A673 (cell line): ENCODE measurements around the gene CCL25. TPM values are rescaled to one million over a fixed set of nuclear protein-coding genes. Genes with fewer than 3 reads are reported as not detected.

Experiments used
- BruUV-seq: library from RNA; stranded (reverse); fragments of 400-500 nt; replicated peaks from 2 replicates; lab custom pipeline; 2021; lab: Mats Ljungman, UMichigan
- CTCF ChIA-PET: fragments of 300-600 bp; sonication (Branson Sonifier 250); formaldehyde crosslinking; loops from one replicate; lab custom pipeline; 2022; ENCODE audit warnings: antibody characterized with exemption; lab: Charles Lee
- POLR2A ChIA-PET: fragments of 300-600 bp; sonication (Branson Sonifier 250); formaldehyde crosslinking; loops from one replicate; lab custom pipeline; 2022; ENCODE audit warnings: antibody characterized with exemption; ENCODE audit not compliant: low non-redundant PET; lab: Charles Lee
- DNase-seq: peaks from one replicate; pipeline ENCODE4 v3.0.0-alpha.2; 2015; ENCODE audit warnings: low spot score
- H3K27ac ChIP-seq: fragments of 200-600 bp; sonication (generic); 2 replicates; pipeline ENCODE4 v1.5.1; 2016; ENCODE audit warnings: mixed run types, low read depth, mild to moderate bottlenecking, mixed read lengths, antibody characterized with exemption, low read length; ENCODE audit not compliant: poor library complexity, severe bottlenecking
- H3K27me3 ChIP-seq: fragments of 200-600 bp; sonication (generic); replicated peaks from 2 replicates; pipeline ENCODE4 v1.6.1; 2017; ENCODE audit warnings: mixed run types, low read depth, mild to moderate bottlenecking, mixed read lengths, antibody characterized with exemption, low read length; ENCODE audit not compliant: insufficient read depth, poor library complexity
- H3K36me3 ChIP-seq: fragments of 200-600 bp; sonication (generic); 2 replicates; pipeline ENCODE4 v1.6.1; 2016; ENCODE audit warnings: mixed run types, mild to moderate bottlenecking, mixed read lengths, antibody characterized with exemption, low read length; ENCODE audit not compliant: insufficient read depth, poor library complexity, severe bottlenecking
- H3K4me1 ChIP-seq: fragments of 200-600 bp; sonication (generic); 2 replicates; pipeline ENCODE4 v1.6.1; 2017; ENCODE audit warnings: mixed run types, mild to moderate bottlenecking, mixed read lengths, antibody characterized with exemption, low read length; ENCODE audit not compliant: insufficient read depth, poor library complexity, severe bottlenecking
- H3K4me3 ChIP-seq: fragments of 200-600 bp; sonication (generic); 2 replicates; pipeline ENCODE4 v1.5.1; 2016; ENCODE audit warnings: low read depth, mixed run types, mild to moderate bottlenecking, mixed read lengths, low read length; ENCODE audit not compliant: poor library complexity, severe bottlenecking
- H3K9me3 ChIP-seq: fragments of 200-600 bp; sonication (generic); 2 replicates; pipeline ENCODE4 v1.6.1; 2016; ENCODE audit warnings: mixed run types, low read depth, mild to moderate bottlenecking, mixed read lengths, antibody characterized with exemption, low read length; ENCODE audit not compliant: poor library complexity, severe bottlenecking
- EZH2 ChIP-seq: fragments of 200-600 bp; sonication (generic); IDR thresholded peaks from 2 replicates; pipeline ENCODE4 v1.6.1; 2017; ENCODE audit warnings: borderline replicate concordance, low read depth, mild to moderate bottlenecking, mixed read lengths, antibody characterized with exemption, low read length; ENCODE audit not compliant: poor library complexity, severe bottlenecking
- intact Hi-C: fragments of 100-400 bp; cut with micrococcal nuclease; formaldehyde crosslinking; loops from one replicate; pipeline ENCODE4 v1.10.0; 2022; ENCODE audit not compliant: unreplicated experiment
- total RNA-seq: library from RNA; stranded (reverse); gene quantifications from 2 replicates; pipeline ENCODE4 v1.2.3, GENCODE V29; 2021
- TF ChIP-seq, protein P1 (sequence below): fragments of 300-800, 200-600 bp; sonication (generic); conservative IDR thresholded peaks from 2 replicates; pipeline ENCODE4 v1.5.1; 2017; ENCODE audit warnings: low read depth, mild to moderate bottlenecking, antibody characterized with exemption, low read length, moderate library complexity, mixed read lengths

The CCL25 gene
- total RNA-seq, 1 experiment from 2014 or later, result not detected

DNA sequence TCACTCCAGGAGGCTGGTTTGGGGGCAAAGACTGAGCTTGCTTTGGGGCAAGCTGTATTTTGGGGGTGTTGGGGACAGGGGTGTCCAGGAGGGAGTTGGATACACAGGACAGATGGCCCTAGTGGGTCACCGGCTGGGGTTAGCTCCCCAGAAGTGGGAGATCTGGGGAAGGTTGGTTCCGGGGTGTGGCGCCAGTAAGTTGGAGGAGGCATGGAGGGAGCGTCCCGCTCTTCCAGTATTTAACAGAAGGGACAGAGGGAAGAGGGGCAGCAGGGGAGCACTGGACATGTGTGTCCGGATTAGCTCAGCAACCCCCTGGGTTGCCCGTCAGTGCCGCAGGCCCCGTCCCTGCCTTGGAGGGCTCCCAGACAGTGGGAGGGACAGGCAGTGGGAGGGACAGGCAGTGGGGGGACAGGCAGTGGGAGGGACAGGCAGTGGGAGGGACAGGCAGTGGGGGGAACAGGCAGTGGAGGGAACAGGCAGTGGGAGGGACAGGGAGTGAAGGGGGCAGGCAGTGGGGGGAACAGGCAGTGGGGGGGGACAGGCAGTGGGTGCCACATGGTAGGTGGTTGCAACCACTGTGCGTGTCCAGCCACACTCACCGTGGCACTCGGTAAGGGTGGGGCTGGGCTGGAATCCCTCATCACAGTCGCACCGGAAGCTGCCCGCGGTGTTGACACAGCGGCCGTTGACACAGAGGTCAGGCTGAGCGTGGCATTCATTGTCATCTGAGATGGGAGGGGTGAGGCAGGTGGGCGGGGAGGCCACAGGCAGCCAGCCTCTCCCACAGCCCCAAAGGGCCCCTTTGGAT, 33.2 kb downstream of the CCL25 start:
- intact Hi-C loops, result no loop called here
- DNase-seq, result no peak
- no peak for TF ChIP-seq EZH2
- TF ChIP-seq, protein P1, sequence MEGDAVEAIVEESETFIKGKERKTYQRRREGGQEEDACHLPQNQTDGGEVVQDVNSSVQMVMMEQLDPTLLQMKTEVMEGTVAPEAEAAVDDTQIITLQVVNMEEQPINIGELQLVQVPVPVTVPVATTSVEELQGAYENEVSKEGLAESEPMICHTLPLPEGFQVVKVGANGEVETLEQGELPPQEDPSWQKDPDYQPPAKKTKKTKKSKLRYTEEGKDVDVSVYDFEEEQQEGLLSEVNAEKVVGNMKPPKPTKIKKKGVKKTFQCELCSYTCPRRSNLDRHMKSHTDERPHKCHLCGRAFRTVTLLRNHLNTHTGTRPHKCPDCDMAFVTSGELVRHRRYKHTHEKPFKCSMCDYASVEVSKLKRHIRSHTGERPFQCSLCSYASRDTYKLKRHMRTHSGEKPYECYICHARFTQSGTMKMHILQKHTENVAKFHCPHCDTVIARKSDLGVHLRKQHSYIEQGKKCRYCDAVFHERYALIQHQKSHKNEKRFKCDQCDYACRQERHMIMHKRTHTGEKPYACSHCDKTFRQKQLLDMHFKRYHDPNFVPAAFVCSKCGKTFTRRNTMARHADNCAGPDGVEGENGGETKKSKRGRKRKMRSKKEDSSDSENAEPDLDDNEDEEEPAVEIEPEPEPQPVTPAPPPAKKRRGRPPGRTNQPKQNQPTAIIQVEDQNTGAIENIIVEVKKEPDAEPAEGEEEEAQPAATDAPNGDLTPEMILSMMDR, result no peak
- no TSS peak for BruUV-seq
- Histone ChIP-seq H3K9me3 (no peaks in the 10 kb centered on the region), H3K27ac (no peak overlapping the region), H3K4me3 (no peak overlapping the region), H3K27me3 (no peaks in the 10 kb centered on the region), H3K36me3 (no peaks in the 10 kb centered on the region), H3K4me1 (no peaks in the 10 kb centered on the region)
- POLR2A ChIA-PET, result interaction anchor here (0.6 kb wide), 1 partner anchor 10 kb away, joined by 3 read pairs; no protein-coding TSS in a partner anchor
- CTCF ChIA-PET, result no interaction called here

DNA sequence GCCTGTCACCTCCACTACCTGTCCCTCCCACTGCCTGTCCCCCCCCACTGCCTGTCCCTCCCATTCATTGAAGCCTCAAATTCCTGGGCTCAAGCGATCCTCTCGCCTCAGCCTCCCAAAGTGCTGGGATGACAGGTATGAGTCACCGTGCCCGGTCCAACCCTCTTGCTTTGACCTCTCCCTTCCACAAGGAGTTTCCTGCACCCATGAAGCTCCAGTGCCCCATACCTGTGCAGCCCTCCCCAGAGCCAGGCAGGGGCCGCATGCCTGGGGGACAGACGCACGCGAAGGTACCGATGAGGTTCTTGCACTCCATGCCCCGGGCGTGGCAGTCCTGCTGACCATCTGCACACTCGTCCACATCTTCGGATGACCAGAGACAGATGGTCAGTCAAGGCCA, 34.3 kb downstream of the CCL25 start:
- intact Hi-C loops, result no loop called here
- no TSS peak for BruUV-seq
- TF ChIP-seq EZH2, result no peak
- TF ChIP-seq, protein P1, result no peak
- H3K36me3 ChIP-seq, result no peaks in the 10 kb centered on the region
- ChIA-PET CTCF (no interaction called here), POLR2A (no interaction called here)
- no peaks in the 10 kb centered on the region for H3K27me3 ChIP-seq
- no peak overlapping the region for H3K4me3 ChIP-seq
- H3K27ac ChIP-seq, result no peak overlapping the region
- H3K4me1 ChIP-seq, result no peaks in the 10 kb centered on the region
- no peaks in the 10 kb centered on the region for H3K9me3 ChIP-seq
- DNase-seq, result no peak

DNA sequence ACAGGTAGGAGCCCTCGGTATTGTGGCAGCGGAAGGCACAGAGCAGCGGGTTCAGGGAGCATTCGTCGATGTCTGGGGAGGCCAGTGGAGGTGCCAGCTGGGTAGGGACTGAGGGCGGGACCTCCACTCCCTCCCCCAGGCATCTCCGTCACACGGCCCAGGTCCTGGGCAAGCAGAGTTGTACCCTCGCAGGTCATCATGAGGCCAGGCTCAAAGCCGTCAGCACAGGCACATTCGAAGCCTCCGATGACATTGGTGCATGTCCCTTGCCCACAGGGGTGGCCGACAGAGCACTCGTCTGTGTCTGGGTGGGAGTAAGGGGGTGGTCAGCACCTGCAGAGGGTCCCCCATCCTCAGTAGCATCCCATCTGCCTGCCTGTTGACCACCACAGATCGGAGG, 35.3 kb downstream of the CCL25 start:
- ChIA-PET CTCF (no interaction called here), POLR2A (no interaction called here)
- Histone ChIP-seq H3K4me1 (no peaks in the 10 kb centered on the region), H3K27me3 (no peaks in the 10 kb centered on the region), H3K4me3 (no peak overlapping the region), H3K27ac (no peak overlapping the region), H3K9me3 (no peaks in the 10 kb centered on the region), H3K36me3 (no peaks in the 10 kb centered on the region)
- no peak for DNase-seq
- no TSS peak for BruUV-seq
- TF ChIP-seq EZH2, result no peak
- TF ChIP-seq, protein P1, result no peak
- intact Hi-C loops, result no loop called here
